MM.1S (cell line): Measurements from ENCODE around the gene CHCHD10.

Source experiments
- CTCF ChIP-seq: fragments of 300-600 bp; sonication (generic); IDR thresholded peaks from 2 replicates; pipeline ENCODE4 v1.5.1; 2016; ENCODE audit warnings: antibody characterized with exemption, low read length, mixed read lengths
- EZH2 ChIP-seq: fragments of 300-600 bp; sonication (generic); optimal IDR thresholded peaks from 2 replicates; pipeline ENCODE3; 2017; ENCODE audit warnings: low read depth, mild to moderate bottlenecking, antibody characterized with exemption, low read length, mixed read lengths

- no peak for TF ChIP-seq CTCF
- TF ChIP-seq EZH2: no peak
Measured at GRCh38 chr22:23744485-23744884, 23.3 kb downstream of the CHCHD10 start.
